ENCODE results near the gene LIPM. TPM values are rescaled to one million over a fixed set of nuclear protein-coding genes. Genes with fewer than 3 reads are reported as not detected.
A peak's percentile ranks its signal among the peaks of the same experiment; 100 is the strongest.

The LIPM gene
- total and polyA plus RNA-seq, 7 donors, result not detected

DNA sequence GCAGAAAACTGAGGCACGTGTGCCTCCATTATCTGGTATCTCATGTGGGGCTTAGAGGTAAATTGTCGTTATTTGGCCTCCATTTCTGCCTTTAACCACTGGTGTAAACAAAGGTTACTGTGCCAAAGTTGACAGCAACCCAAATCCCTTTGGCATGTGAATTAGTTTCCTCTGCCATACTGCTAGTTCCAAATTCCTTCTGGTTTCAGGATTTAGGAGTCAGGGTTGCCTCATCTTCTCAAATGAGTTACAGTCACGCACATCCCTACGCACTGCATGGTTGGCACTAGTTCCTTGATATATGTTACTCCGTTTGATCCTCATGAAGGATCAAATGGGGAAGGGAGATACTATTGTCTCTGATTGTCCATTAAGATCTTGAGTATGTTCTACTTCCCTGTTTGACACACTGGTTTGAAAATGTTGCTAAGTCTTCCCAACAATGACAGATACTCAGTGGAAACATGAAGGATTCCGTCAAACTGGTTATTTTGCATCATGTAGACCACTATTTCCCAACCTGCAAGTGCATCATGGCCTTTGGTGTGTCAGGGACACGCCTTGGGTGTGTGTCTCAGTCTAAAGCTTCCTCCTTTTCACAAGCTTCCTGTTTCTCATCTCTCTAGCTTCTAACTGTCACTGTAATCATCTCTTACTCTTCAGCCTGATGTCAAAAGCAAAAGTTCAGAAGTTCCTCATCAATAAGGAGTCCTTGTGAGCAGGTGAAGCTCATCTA, 43.0 kb upstream of the LIPM start, which contains the start of gene LIPN:
LIPN (plus strand) TSS at position 655 of the 736 bp plus-strand sequence. CDS start 1,386 bp downstream, outside the sequence.
- no peaks in the 10 kb centered on the region for H3K9me3 ChIP-seq
- no peaks in the 10 kb centered on the region for H3K27me3 ChIP-seq (ENCODE audit: insufficient read depth in 3 of 3, low read length in 2 of 3)
- TF ChIP-seq CTCF (IDR thresholded peaks at IDR 0.05), result no peak
- DNase-seq, result no peak
- WGBS, 3 donors, result 42 to 62% (median 45%) methylated on average over 7 of the region's 7 CpGs
- no peaks in the 10 kb centered on the region for H3K36me3 ChIP-seq (ENCODE audit: insufficient read depth in 1 of 2, low read depth in 1 of 2)
- intact Hi-C loops (cut with DNase I), result no loop called here
- peak in 1 of 4 donors; percentile 19 for ATAC-seq
- no peak within 1 kb of the TSS for H3K4me3 ChIP-seq
- H3K27ac ChIP-seq, result no peak within 1 kb of the TSS
- no peaks in the 10 kb centered on the region for H3K4me1 ChIP-seq

- intact Hi-C loops (cut with DNase I), result no loop called here
- 29 to 39% (median 29%) methylated on average over 1 of the region's 1 CpG for WGBS, 3 donors
- peaks cover 0 to 3% (median 0%) of the 10 kb centered on the region in 3 donors for H3K27me3 ChIP-seq (ENCODE audit: insufficient read depth in 3 of 3, low read length in 2 of 3)
These were observed 39.6 kb upstream of the LIPM start for GRCh38 chr10:88762906-88763305.

DNA sequence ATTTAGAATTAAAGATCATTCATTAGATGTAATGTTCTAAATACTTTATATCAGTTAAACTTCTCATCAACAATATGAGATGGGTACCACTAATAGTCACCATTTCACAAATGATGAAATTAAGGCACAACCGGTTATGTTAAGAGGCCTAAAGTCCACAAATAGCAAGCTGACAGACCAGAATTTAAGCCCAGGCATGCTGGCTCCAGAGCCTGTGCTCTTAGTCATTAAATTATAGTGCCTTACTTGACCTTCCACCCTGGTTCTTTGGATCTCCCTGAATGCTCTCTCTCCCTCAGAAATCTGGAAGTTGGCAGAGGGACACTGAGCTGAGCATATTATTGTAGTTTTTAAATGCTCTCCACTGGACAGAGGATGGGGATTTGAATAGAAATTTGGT, 39.1 kb upstream of the LIPM start:
- no peak for TF ChIP-seq CTCF (IDR thresholded peaks at IDR 0.05)
- WGBS, 3 donors, result 24 to 28% (median 26%) methylated on average over 1 of the region's 1 CpG
- H3K9me3 ChIP-seq, result no peaks in the 10 kb centered on the region
- intact Hi-C loops (cut with DNase I), result no loop called here
- H3K27me3 ChIP-seq (ENCODE audit: insufficient read depth in 3 of 3, low read length in 2 of 3), result peaks cover 0 to 3% (median 0%) of the 10 kb centered on the region in 3 donors
- H3K4me1 ChIP-seq, result no peaks in the 10 kb centered on the region
- no peaks in the 10 kb centered on the region for H3K36me3 ChIP-seq (ENCODE audit: insufficient read depth in 1 of 2, low read depth in 1 of 2)
- DNase-seq, result no peak
- ATAC-seq, result no peak
- no peak overlapping the region for H3K27ac ChIP-seq
- H3K4me3 ChIP-seq, result no peak overlapping the region

More at GRCh38 chr10:88762906-88763305, 39.6 kb upstream of the LIPM start:
- no peak for TF ChIP-seq CTCF (IDR thresholded peaks at IDR 0.05)
- Histone ChIP-seq H3K4me1 (no peaks in the 10 kb centered on the region), H3K36me3 (ENCODE audit: insufficient read depth in 1 of 2, low read depth in 1 of 2) (no peaks in the 10 kb centered on the region), H3K4me3 (no peak overlapping the region), H3K27ac (no peak overlapping the region), H3K9me3 (no peaks in the 10 kb centered on the region)
- ATAC-seq (no peak), DNase-seq (no peak)

DNA sequence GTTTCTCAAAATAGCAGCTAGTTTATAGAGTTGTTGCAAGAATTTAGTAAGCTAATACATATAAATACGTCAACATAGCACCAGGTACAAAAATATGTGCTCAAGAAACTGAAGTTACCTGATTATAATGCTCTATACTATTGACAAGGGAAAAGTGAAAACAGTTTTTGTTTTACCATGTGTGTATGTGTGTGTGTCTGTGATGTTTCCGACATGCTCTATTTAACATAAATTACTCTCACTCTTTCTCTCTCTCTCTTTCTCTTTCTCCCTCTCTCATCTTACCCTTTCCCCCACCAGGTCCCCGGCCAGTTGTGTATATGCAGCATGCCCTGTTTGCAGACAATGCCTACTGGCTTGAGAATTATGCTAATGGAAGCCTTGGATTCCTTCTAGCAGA, 38.4 kb upstream of the LIPM start:
- WGBS, 3 donors, result 77 to 78% (median 77%) methylated on average over 3 of the region's 3 CpGs
- Histone ChIP-seq H3K9me3 (no peaks in the 10 kb centered on the region), H3K4me1 (no peaks in the 10 kb centered on the region), H3K4me3 (no peak overlapping the region), H3K27me3 (ENCODE audit: insufficient read depth in 3 of 3, low read length in 2 of 3) (peaks cover 0 to 3% (median 0%) of the 10 kb centered on the region in 3 donors), H3K36me3 (ENCODE audit: insufficient read depth in 1 of 2, low read depth in 1 of 2) (no peaks in the 10 kb centered on the region), H3K27ac (no peak overlapping the region)
- DNase-seq (no peak), ATAC-seq (no peak)
- intact Hi-C loops (cut with DNase I), result no loop called here
- no peak for TF ChIP-seq CTCF (IDR thresholded peaks at IDR 0.05)
